ENCODE results near the gene HP1BP3.

Gene HP1BP3

DNA sequence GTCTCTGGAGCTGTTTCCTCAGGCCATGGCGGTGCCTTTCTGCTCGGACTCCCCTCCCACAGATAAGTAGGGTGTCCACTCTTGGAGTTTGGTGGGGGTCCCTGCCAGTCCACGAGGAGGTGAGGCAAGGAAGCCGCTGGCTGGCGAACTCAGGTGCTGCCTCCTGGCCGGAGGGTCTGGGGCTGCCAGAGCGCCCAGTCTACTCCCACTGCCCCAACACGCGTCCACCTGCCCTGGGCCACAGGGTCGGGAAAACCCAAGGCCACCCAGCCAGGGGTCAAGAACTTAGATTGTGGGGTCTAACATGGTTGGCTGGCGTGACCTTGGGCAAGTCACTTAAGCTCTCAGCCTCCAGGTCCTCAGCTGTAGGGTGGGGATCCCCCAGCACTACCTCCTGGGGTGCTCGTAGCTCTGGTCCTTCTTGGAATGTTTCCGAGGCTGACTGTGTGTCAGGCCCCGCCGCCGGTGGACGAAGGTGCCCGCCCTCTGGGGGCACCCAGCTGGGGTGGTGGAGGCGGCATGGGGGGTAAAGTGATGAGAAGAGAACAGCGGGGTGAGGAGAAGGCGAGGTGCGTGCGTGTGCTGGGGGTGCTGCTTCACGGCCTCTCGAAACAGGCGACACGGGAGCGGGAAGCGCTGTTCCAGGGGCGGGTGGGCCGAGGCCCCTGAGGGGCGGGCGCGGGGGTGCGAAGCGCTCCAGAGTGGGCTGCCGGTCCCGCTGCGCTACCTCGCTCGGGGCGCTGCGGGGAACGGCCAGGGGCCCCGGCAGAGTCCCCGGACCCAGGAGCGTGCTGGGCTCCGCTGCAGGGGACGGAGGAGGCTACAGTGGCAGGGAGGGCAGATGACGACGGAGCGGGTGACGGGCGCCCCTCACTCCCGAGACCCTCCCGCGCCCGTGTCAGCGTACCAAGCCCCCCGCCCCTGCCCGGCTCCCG is 55.8 kb downstream of the HP1BP3 start:
- ChIA-PET POLR2A (interaction anchor here (1.1 kb wide), 2 partner anchors 55 to 57 kb away, joined by 4 read pairs; no protein-coding TSS in a partner anchor), CTCF (interaction anchor here (1.0 to 1.5 kb wide), 3 partner anchors 13 to 90 kb away, joined by 3 to 5 read pairs (median 5); partner anchors contain the start of gene KIF17)
- TF ChIP-seq, protein P1, sequence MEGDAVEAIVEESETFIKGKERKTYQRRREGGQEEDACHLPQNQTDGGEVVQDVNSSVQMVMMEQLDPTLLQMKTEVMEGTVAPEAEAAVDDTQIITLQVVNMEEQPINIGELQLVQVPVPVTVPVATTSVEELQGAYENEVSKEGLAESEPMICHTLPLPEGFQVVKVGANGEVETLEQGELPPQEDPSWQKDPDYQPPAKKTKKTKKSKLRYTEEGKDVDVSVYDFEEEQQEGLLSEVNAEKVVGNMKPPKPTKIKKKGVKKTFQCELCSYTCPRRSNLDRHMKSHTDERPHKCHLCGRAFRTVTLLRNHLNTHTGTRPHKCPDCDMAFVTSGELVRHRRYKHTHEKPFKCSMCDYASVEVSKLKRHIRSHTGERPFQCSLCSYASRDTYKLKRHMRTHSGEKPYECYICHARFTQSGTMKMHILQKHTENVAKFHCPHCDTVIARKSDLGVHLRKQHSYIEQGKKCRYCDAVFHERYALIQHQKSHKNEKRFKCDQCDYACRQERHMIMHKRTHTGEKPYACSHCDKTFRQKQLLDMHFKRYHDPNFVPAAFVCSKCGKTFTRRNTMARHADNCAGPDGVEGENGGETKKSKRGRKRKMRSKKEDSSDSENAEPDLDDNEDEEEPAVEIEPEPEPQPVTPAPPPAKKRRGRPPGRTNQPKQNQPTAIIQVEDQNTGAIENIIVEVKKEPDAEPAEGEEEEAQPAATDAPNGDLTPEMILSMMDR (IDR thresholded peaks at IDR 0.05; ENCODE audit: insufficient read depth, low read length, missing control alignments) = no peak
- H3K4me3 ChIP-seq (ENCODE audit: low read depth, low read length) = peak overlapping the region; percentile 62
- DNase-seq (ENCODE audit: low read depth, low spot score) = no peak

DNA sequence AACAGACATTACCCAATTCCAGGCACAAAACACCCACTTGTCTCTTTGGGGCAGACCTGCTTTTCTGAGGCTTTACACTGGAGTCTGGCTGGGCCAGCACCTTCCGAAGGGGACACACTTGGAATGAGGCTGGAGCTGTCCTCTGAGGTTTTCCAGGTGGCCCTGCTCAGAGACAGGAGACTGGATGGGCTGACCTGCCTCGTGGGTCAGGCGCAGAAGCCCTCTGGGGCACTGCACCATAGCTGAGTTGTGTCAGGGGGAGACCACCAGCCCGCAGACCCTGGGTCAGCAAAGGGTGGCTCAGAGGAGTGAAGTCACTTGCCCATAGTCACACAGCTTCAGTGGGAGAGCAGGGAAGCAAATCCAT is 56.4 kb downstream of the HP1BP3 start:
- DNase-seq (ENCODE audit: low read depth, low spot score) = no peak
- ChIA-PET POLR2A (no interaction called here), CTCF (interaction anchor here (1.0 to 1.5 kb wide), 3 partner anchors 12 to 90 kb away, joined by 3 to 5 read pairs (median 5); partner anchors contain the start of gene KIF17)
- H3K4me3 ChIP-seq (ENCODE audit: low read depth, low read length) = no peak overlapping the region
- TF ChIP-seq, protein P1 (IDR thresholded peaks at IDR 0.05; ENCODE audit: insufficient read depth, low read length, missing control alignments) = no peak

DNA sequence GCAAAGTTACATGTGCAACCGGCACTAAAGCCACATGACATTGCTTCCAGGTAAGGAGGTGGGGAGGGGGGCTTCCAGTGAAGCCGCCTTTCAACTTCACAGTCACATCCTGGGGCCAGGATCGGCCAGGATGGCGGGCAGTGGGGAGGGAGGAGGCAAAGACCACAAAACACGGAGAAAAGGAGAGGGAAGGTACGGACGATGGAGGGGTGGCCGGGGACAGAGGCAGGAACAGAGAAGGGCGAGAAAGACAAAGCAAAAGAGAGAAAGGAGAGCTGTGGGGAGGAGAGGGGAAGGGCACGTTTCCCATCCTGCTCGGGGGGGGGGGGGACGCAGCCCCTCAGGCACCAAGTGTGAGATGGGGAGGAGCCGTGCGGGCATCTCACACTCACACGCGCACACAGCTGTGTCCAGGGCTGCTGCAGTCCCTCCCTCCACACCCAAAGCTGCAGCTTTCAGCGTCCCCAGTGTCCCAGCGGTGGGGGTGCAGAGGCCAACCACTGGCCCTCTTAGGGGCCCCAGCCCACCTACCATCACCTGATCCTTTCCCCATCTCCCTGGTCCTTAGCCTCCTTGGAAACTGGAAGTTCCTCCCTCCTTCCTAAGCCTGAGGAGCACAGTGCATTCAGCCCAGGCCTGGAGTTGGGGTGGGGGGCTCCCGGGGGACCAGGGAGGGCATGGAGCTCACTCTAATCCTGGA is 57.0 kb downstream of the HP1BP3 start:
- POLR2A ChIA-PET = no interaction called here
- TF ChIP-seq, protein P1 (IDR thresholded peaks at IDR 0.05; ENCODE audit: insufficient read depth, low read length, missing control alignments) = no peak
- CTCF ChIA-PET = interaction anchor here (1.1 to 2.2 kb wide), 5 partner anchors 8 to 89 kb away, joined by 3 to 9 read pairs (median 4); partner anchors contain the start of genes HP1BP3 and KIF17
- H3K4me3 ChIP-seq (ENCODE audit: low read depth, low read length) = no peak overlapping the region
- no peak for DNase-seq (ENCODE audit: low read depth, low spot score)

DNA sequence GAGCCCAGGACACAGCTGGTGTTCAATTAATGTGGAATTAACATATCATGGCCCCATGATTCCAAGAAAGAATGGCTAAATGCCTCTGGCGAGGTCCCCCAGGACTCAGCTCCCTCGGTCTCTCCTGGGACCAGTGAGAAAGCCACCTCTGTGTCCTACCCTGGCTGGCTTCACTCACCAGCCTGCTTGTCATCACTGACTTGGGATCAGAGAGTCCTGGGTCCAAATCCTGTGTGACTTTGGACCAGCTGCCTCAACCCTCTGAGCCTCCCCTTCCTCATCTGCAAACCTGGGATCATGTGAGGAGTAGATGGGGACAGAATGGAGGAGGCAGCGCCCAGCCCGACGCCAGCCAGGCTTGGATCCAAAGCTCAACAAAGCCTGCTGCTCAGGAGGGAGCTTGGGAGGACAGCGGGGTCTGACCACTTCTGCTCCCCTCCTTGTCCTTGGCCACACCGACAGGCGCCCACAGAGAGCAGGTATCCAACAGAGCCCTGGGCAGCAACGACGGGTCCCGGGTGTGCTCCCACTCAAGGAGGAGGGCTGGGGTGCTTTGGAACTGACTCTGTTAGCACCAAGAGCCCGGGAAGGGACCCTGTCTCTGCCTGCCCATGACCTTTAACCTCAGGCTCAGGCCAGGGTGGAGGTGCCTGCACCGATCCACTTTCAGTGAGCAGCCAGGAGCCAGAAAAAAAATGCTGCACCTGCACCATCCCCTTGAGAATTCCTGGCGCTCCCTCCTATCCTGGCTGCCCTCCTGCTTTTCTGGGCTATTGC is 57.8 kb downstream of the HP1BP3 start:
- POLR2A ChIA-PET = no interaction called here
- CTCF ChIA-PET = interaction anchor here (0.7 to 2.2 kb wide), 4 partner anchors 9 to 57 kb away, joined by 3 to 9 read pairs (median 4); partner anchors contain the start of genes HP1BP3 and KIF17
- DNase-seq (ENCODE audit: low read depth, low spot score) = no peak
- no peak overlapping the region for H3K4me3 ChIP-seq (ENCODE audit: low read depth, low read length)
- TF ChIP-seq, protein P1 (IDR thresholded peaks at IDR 0.05; ENCODE audit: insufficient read depth, low read length, missing control alignments) = no peak

DNA sequence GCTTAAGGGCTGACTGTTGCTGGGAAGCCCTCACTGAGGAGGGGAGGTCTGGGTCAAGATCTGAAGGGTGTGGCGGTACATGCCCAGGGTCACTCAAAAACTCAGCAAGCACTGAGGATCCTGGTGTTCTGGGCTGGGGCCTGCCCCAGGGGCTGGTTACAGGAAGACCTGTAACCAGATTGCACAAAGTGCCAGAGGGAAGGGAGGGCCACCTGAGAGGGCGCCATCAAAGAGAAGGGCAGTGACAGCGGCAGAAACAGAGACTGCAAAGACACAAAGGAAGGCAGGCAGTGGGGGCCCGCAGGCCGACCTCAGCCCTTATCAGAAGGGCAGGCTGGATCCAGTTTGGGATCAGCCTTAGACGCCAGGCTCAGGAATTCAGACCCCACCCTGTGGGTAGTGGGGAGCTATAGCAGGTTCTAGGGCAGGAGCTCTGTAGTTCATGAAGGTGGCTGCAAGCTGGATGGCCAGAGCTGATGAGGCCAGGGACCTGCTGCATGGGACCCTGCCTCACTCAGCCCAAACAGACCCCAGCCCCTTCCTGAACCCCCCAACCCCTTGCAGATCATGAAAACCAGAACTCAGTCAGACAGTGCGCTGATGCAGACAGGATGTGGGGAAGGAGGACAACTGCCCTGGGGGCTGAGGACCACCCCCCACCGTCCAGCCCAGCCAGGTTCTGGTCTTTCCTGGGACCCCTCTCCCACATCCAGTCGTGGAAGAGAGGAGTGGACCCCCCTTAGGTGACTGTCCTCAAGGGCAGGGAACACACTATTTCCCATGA is 58.5 kb downstream of the HP1BP3 start:
- DNase-seq (ENCODE audit: low read depth, low spot score) = no peak
- POLR2A ChIA-PET = no interaction called here
- H3K4me3 ChIP-seq (ENCODE audit: low read depth, low read length) = no peak overlapping the region
- CTCF ChIA-PET = interaction anchor here (0.7 to 2.2 kb wide), 3 partner anchors 10 to 58 kb away, joined by 3 to 9 read pairs (median 4); partner anchors contain the start of genes HP1BP3 and KIF17
- TF ChIP-seq, protein P1 (IDR thresholded peaks at IDR 0.05; ENCODE audit: insufficient read depth, low read length, missing control alignments) = no peak

All from AG04449 (cell line).